Suprapubic skin (tissue), 4 donors: ENCODE data around the gene REELD1.

Experiments
- POLR2A ChIP-seq, 2 donors: fragments of 450-650 bp; IDR thresholded peaks; one replicate each; pipeline ENCODE4 v1.6.1; 2017; ENCODE audit warnings: antibody characterized with exemption in 2 of 2, mild to moderate bottlenecking in 2 of 2, moderate library complexity in 2 of 2
- POLR2AphosphoS5 ChIP-seq, 3 donors: sonication (generic); formaldehyde crosslinking; IDR thresholded peaks; one replicate each; pipeline ENCODE4 v1.6.1; 2017; ENCODE audit warnings: antibody characterized with exemption in 3 of 3
- TF ChIP-seq, protein P1 (sequence below), 2 donors: fragments of 200-600 bp in 1 of 2; fragments of 450-650 bp in 1 of 2; sonication (generic) in 1 of 2; IDR thresholded peaks; one replicate each; pipeline ENCODE4 v1.5.1; 2016 to 2019; ENCODE audit warnings: antibody characterized with exemption in 2 of 2, mild to moderate bottlenecking in 1 of 2, moderate library complexity in 1 of 2

DNA sequence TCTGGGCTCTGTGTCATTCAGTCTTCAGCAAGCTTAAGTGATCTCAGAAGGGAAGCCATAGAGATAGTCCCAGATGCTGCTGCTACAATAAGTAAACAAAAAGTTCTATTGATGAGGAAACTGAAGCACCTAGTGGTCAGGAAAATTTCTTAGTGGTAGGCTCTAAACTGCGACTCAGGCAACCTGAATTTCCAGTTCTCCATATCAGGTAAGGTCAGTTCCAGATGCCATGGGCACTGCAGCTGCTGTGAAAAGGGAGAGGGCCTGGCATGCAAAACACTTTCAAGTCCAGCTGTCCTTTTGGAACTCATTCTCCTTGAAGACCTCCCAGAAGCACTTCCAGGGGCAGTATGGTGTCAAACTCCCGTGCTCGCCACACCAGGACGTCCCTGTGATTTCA, 46.2 kb downstream of the REELD1 start:
- TF ChIP-seq POLR2A (IDR thresholded peaks at IDR 0.05) (no peak), POLR2AphosphoS5 (IDR thresholded peaks at IDR 0.05) (no peak)
- TF ChIP-seq, protein P1, sequence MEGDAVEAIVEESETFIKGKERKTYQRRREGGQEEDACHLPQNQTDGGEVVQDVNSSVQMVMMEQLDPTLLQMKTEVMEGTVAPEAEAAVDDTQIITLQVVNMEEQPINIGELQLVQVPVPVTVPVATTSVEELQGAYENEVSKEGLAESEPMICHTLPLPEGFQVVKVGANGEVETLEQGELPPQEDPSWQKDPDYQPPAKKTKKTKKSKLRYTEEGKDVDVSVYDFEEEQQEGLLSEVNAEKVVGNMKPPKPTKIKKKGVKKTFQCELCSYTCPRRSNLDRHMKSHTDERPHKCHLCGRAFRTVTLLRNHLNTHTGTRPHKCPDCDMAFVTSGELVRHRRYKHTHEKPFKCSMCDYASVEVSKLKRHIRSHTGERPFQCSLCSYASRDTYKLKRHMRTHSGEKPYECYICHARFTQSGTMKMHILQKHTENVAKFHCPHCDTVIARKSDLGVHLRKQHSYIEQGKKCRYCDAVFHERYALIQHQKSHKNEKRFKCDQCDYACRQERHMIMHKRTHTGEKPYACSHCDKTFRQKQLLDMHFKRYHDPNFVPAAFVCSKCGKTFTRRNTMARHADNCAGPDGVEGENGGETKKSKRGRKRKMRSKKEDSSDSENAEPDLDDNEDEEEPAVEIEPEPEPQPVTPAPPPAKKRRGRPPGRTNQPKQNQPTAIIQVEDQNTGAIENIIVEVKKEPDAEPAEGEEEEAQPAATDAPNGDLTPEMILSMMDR (IDR thresholded peaks at IDR 0.05) = no peak
